ENCODE results near the gene WDR33.

Gene WDR33

GRCh38 chr2:127721978-127722355 is 89.0 kb downstream of the WDR33 start:
- no peak overlapping the region for H3K4me3 ChIP-seq (ENCODE audit: low read depth, low read length)

GRCh38 chr2:127721311-127721977 is 89.5 kb downstream of the WDR33 start:
- H3K4me3 ChIP-seq (ENCODE audit: low read depth, low read length) = no peak overlapping the region

- no peak overlapping the region for H3K4me3 ChIP-seq (ENCODE audit: low read depth, low read length)
These were observed 91.4 kb downstream of the WDR33 start for GRCh38 chr2:127719301-127720218.

GRCh38 chr2:127718271-127718670 is 92.7 kb downstream of the WDR33 start:
- H3K4me3 ChIP-seq (ENCODE audit: low read depth, low read length) = no peak overlapping the region

- no peak overlapping the region for H3K4me3 ChIP-seq (ENCODE audit: low read depth, low read length)
These were observed 95.1 kb downstream of the WDR33 start for GRCh38 chr2:127715778-127716449.

- H3K4me3 ChIP-seq (ENCODE audit: low read depth, low read length) = no peak overlapping the region
These were observed 97.4 kb downstream of the WDR33 start for GRCh38 chr2:127713562-127713961.

- no peak overlapping the region for H3K4me3 ChIP-seq (ENCODE audit: low read depth, low read length)
These were observed 98.0 kb downstream of the WDR33 start for GRCh38 chr2:127712999-127713398.

GRCh38 chr2:127709336-127709735 is 101.6 kb downstream of the WDR33 start:
- H3K4me3 ChIP-seq (ENCODE audit: low read depth, low read length) = no peak overlapping the region

GRCh38 chr2:127707890-127708648 is 102.9 kb downstream of the WDR33 start:
- no peak overlapping the region for H3K4me3 ChIP-seq (ENCODE audit: low read depth, low read length)

- no peak overlapping the region for H3K4me3 ChIP-seq (ENCODE audit: low read depth, low read length)
These were observed 104.6 kb downstream of the WDR33 start for GRCh38 chr2:127706215-127706990.

GRCh38 chr2:127705391-127706065 is 105.4 kb downstream of the WDR33 start:
- H3K4me3 ChIP-seq (ENCODE audit: low read depth, low read length) = no peak overlapping the region

GRCh38 chr2:127704641-127705390 is 106.2 kb downstream of the WDR33 start:
- H3K4me3 ChIP-seq (ENCODE audit: low read depth, low read length) = no peak overlapping the region

- H3K4me3 ChIP-seq (ENCODE audit: low read depth, low read length) = no peak overlapping the region
These were observed 107.7 kb downstream of the WDR33 start for GRCh38 chr2:127703282-127703681.

- H3K4me3 ChIP-seq (ENCODE audit: low read depth, low read length) = peak overlapping the region; percentile 71
These were observed 108.5 kb downstream of the WDR33 start for GRCh38 chr2:127702395-127703009.

GRCh38 chr2:127701651-127702394 is 109.1 kb downstream of the WDR33 start:
- peak overlapping the region; percentile 71 for H3K4me3 ChIP-seq (ENCODE audit: low read depth, low read length)

- H3K4me3 ChIP-seq (ENCODE audit: low read depth, low read length) = peak within 1 kb of the TSS; percentile 71
These were observed 109.7 kb downstream of the WDR33 start, which contains the start of gene SFT2D3 for GRCh38 chr2:127701193-127701650. TSS of gene SFT2D3 (plus strand) at chr2:127701497. CDS start at chr2:127701529, 32 bp downstream.

- H3K4me3 ChIP-seq (ENCODE audit: low read depth, low read length) = peak overlapping the region; percentile 71
These were observed 110.3 kb downstream of the WDR33 start for GRCh38 chr2:127700527-127701192.
